HG03521 (cell line): ENCODE data around the gene GXYLT2.

Experiments used
- ATAC-seq: cut with Tn5 transposase; IDR thresholded peaks from one replicate; pipeline ENCODE4 v1.9.1; 2021; ENCODE audit warnings: mild to moderate bottlenecking, moderate library complexity; ENCODE audit not compliant: unreplicated experiment

The GXYLT2 gene, protein sequence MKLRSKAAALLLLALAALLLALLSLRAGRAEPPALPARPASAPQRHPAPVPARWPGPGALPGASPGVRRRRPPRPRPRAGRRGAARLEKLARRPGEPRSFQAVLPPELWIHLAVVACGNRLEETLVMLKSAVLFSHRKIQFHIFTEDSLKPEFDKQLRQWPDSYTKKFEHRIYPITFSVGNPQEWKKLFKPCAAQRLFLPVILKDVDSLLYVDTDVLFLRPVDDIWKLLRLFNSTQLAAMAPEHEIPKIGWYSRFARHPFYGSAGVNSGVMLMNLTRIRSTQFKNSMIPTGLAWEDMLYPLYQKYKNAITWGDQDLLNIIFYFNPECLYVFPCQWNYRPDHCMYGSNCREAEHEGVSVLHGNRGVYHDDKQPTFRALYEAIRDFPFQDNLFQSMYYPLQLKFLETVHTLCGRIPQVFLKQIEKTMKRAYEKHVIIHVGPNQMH

DNA sequence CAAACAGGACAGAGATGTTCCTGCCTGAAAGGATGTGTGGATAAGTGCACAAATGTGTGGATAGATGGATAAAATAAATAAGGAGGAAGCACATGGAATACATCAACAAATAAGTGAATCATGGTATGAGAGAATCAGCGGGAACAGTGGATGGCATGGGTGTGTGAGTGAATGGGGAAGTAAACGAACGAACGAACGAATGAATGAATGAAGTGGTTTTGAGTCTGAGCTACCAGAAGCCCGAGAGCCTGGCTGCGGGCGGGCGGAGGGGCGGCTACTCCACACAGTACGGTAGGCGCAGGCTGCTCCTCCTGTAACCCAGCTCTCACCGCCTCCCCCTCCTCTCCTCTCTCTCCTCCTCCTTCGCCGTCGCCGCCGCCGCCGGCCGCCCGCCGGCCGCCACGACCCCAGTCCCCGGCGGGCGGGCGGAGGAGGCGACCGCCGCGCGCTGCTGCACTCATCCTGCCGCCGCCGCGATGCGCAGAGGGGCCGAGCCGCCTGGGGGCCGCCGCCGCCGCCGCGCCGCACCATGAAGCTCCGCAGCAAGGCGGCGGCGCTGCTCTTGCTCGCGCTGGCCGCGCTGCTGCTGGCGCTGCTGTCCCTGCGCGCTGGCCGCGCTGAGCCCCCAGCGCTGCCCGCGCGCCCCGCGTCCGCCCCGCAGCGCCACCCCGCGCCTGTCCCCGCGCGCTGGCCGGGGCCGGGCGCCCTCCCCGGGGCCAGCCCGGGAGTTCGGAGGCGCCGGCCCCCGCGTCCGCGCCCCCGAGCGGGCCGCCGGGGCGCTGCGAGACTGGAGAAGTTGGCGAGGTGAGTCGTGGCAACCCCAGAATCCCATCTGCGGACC, at the start of gene GXYLT2:
GXYLT2 (plus strand) TSS at position 342 of the 841 bp plus-strand sequence; CDS start at position 530, 188 bp downstream.
- ATAC-seq = peak; percentile 55

DNA sequence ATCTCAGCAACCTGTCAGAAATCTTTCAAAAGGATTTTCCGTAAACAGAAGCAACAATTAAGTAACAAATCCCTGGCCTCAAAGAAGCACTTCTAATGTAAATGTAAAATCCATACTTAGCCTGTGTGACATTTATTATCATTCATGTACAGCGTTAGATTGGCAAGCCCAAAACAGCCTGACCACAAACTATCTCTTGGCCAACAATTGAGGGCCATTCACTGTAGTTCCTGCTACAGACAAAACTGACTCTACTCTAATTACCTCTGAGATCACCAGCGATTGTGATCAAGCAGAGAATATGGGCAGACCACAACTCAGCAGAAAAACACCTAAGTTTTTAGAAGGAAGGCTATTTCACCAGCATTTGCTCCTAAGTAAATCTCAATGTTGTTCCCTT, 48.8 kb upstream of the GXYLT2 start:
- ATAC-seq = no peak

DNA sequence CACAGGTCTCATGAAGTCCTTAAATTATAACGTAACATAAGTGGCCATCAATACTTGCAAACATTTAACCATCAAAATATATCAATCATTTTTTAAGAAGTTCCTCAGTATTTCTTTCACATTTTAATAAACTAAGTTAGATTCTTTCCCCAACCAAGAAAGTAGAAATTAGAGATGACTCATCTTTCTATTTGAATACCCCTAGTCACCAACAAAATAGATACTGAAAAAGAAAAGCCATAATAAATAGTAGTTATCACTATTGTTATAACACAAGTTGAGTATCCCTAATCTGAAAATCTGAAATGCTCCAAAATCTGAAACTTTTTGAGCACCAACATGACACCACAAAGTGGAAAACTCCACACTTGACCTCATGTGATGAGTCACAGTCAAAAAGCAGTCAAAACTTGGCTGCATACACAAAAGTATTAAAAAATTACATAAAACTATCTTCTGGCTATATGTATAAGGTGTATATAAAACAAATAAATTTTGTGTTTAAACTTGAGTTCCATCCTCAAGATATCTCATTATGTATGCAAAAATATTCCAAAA, 43.3 kb upstream of the GXYLT2 start:
- no peak for ATAC-seq

DNA sequence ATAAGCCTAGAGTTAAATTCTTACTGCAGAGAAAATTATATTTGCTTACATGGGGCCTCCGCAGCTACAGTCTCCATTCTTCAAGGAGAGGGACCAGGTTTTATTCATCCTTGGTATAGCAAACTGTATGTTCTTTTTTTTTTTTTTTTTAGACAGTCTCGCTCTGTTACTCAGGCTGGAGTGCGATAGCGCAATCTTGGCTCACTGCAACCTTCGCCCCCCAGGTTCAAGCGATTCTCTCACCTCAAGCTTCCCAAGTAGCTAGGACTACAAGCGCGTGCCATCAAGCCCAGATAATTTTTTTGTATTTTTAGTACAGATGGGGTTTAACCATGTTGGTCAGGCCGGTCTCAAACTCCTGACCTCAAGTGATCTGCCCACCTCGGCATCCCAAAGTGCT, 41.7 kb upstream of the GXYLT2 start:
- no peak for ATAC-seq

DNA sequence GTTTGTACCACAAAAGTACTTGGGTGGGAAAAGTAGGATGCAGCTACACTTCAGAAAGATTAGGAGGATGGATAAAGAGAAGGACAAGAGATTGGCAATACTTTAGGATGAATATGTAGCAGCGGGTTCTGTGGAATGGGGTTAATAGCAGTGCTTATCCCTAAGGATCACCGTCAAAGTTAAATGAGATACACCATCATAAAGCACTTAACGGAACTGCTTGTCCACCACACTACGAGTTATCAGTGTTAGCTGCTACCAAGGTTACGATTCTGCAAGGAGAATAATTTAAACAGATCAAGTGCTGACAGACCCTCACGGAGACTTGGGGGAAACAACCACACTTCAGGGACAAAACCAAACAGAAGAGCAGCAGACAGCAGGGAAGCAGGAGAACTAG, 40.6 kb upstream of the GXYLT2 start:
- ATAC-seq = no peak

DNA sequence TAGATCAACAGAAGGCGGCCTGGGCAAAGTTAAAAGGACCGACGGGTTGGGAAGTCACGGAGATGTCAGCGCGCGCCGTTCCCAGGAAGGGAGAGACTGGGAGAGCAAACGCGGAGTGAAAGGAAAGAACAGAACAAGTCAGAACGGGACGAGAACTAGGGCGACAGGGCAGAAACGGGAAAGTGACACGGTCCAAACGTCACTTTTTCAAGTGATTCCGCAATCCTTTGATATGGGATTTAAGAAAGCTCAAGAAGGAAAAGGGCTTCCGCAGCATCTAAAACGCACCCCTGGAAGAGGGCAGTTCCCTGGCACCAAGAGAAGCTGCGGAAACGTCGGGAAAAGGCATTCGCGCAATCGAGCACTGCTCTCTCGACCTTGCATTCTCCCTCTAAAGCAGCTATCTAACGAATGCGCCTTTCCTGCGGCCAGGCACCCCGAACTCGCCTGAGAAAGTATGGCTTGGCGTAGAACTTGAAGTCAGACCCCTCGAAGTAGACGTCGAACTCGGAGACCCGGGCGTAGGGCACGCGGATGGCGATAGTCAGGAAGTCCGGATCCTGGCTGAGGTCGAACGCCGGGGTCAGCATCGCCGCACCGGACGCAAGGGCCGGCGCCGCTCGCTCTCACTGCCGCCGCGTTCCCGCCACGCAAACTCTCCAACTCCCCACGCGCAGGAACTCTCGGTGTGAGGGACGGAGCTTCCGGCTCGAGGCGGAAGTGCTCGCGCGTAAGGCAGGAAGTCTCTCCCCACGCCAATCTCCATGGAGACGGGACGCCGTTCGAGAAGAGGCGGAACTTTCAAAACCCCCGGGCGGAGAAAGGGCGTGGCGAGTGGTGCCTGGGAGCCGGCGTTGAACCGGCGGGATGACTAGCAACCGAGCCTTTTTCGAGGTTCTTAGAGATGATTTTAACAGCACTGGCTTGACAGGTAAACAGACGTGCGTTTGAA, 39.8 kb upstream of the GXYLT2 start, which contains the start of gene SHQ1:
SHQ1 (minus strand) TSS at position 695 of the 952 bp plus-strand sequence; CDS start at position 590, 105 bp downstream.
- ATAC-seq = peak; percentile 91

DNA sequence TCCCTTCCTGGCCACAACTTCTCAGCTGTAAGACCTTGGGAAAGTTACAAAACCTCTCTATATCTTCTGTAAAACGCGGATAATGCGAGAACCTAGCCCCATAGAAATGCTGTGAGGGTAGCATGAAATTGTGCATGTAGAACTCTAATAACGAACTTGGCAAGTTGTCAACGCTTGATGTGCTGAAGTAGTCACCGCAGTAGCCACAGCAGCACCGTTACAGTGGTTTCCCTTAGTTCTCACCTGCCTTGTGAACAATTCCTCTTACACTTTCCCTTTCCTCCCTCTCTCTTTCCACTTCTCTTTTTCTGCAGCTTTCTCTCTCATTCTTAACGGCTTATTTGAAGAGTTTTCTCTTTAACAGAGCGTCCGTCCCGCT, 39.2 kb upstream of the GXYLT2 start:
- peak; percentile 27 for ATAC-seq

DNA sequence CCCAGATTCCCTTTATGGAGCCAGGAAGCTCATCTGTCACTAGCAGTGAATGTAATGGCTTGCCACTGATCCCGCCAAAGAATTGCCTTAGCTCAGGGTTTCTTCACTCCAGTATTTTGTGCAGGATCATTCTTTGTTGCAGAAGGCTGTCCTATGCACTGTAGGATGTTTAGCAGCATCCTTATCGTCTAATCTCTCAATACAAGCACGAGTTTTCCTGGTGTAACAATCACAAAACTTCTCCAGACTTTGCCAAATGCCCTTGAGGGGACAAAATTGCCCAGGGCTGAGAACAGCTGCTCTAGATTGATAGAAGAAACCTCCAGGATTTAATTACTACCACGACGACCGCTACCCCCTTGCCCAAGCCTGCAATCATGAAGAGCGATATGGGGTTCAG, 32.8 kb upstream of the GXYLT2 start:
- no peak for ATAC-seq

DNA sequence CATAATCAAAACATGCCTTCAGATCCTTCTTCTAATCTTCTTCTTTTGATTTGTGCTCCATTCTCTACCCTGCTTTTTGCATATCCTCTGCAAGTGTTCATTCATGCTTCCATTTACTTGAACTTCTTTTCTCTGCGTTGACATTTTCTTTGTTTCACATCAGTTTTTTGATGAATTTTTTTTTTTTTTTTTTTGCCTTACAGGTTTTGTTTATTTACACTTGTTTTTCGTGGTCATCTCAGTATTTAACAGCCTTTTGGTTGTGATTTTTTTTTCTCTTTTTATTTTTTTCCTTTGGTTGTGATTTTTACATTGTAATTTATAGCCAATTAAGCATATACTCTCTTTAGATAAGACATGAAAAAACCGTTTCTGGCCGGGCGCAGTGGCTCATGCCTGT, 27.8 kb upstream of the GXYLT2 start:
- ATAC-seq = no peak

DNA sequence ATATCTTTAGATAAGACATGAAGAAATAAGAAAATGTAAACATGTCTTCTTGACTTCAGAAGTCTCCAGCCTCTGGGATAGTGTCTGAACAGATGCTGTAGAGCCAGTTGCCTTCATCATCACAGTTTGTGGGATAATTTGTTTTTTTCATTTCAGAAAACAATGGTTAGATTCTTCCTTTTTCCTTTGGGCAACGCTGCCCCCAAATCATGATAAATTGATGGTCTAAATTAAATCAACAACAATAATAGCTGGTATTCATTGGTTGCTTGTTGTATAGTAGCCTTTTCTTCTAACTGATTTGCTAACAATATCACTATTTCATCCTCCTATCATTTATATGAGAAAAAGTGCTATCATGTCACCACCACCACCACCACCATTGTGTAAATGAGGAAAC, 27.0 kb upstream of the GXYLT2 start:
- no peak for ATAC-seq

DNA sequence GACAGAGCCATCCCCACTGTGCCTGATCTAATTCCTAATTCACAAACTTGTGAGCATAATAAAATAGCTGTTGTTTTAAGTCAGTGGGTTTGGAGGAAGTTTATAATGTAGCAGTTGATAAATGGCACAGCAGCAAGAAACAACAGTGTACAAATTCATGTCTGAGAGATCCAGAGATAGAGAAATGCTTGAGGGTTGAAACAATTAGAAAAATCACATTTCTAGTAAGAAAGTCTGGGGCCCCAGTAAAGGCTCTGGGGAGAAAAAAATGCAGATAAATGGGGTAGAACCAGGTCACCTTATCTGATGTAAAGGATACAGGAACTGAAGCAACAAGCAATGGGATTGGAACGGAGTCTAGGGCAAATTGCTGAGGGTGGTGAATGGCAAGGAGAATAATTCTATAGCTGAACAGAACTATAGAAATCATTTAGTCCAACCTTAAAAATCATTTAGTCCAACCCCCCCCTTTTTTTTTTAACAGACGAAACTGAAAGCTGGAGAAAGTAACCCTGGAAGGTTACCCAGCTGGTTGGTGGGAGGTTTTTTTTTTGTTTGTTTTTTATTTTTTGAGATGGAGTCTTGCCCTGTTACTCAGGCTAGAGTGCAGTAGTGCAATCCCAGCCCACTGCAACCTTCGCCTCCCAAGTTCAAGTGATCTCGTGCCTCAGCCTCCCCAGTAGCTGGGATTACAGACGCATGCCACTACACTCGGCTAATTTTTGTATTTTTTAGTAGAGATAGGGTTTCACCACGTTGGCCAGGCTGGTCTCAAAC, 25.3 kb upstream of the GXYLT2 start:
- no peak for ATAC-seq

DNA sequence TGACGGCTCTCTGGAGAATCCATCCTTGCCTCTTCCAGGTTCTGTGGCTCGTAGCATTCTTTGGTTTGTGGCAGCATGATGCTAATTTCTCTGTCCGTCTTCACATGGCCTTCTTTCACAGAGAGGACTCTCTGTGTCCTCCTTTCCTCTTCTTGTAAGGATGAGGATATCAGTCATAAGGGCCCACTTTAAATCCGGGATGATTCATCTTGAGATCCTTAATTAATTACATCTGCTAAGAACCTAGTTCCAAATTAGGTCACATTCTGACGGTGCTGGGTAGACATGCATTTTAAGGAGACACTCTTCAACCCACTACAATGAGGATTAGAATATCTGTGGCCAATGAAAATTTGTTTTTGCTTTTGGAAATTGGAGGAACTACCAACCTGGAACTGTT, 15.7 kb upstream of the GXYLT2 start:
- no peak for ATAC-seq

DNA sequence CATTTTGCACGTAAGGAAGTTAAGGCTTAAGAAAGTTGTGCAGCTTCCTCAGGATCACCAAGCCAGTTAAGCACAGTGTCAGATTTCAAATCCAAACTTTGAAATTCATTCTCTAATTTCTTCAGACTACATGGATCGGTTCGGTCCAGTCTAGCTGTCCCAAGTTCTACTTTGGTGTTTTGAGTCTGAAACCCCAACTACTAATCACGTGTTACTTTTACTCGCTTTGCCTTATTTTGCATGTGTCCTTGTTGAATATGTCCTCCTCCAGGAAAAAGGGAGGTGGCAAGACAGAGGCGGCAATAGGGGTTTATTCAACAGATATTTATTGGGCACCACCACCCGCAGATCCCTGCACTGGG, 522 bp upstream of the GXYLT2 start:
- ATAC-seq = no peak

DNA sequence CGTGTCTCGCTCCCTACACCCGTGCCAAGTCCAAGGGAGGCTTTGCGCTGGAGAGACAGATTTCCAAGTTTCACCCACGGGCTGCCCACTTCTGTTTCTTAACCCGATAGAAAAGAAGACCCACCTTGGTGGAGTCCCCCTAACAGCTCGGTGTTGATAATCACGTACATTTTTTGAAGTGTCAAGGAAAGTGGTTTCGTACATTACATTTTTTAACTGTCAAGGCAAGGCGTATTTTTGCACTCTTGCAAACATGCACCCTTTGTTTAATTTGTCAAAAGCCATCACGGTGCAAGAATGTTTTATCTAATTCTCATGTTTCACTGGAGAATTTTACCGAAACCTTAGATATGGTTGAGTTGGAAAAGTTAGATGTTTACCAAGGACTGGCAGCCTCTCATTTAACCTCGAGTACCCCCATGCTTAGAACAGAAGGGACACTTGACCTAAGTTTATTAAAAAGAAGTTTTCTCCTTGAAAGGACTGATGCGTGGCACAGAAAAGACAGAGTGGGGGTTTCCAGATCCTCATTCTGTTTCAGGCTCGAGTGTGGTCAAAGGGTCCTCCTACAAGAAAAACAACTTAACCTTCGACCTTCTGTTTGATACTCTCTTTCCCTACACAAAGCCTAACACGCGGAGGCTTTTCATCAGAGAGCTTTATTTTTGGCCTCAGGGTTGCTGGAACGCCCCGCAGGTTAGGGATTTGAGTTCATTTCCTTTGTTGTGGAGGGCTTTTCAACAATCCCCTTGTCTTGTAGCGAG, 882 bp downstream of the GXYLT2 start:
- ATAC-seq = no peak

DNA sequence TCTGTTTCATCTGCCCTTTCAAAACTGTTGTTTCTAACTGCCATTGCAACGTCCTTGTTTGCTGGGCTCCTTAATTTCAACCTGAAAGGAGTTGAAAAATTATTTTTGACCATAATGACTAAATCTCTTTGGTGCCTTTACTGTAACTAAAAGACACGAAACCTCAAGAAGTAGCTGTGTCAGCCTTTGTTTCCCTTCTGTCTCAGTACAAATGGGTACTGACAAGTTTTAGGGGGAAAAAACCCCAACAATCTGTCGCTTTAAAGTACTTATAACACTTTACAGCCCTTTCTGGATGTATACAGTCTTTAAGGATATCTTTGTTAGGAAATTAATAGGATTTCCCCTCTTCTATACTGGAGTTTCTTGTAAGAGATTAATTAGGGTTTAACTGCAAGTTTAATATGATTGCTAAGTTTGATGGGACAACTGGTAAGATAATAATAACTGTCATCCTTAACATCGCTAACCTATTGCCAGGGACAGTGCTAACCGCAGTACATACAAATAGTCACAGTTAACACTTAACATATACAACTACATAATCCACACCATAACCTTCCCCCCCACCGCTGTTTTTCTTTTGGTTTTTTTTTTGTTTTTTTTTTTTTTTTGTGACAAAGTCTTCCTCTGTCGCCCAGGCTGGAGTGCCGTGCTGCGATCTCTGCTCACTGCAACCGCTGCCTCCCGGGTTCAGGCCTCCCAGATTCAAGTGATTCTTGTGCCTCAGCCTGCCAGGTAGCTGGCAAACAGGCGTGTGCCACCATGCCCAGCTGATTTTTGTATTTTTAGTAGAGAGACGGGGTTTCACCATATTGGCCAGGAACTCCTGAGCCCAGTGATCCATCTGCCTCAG, 1.7 kb downstream of the GXYLT2 start:
- no peak for ATAC-seq

DNA sequence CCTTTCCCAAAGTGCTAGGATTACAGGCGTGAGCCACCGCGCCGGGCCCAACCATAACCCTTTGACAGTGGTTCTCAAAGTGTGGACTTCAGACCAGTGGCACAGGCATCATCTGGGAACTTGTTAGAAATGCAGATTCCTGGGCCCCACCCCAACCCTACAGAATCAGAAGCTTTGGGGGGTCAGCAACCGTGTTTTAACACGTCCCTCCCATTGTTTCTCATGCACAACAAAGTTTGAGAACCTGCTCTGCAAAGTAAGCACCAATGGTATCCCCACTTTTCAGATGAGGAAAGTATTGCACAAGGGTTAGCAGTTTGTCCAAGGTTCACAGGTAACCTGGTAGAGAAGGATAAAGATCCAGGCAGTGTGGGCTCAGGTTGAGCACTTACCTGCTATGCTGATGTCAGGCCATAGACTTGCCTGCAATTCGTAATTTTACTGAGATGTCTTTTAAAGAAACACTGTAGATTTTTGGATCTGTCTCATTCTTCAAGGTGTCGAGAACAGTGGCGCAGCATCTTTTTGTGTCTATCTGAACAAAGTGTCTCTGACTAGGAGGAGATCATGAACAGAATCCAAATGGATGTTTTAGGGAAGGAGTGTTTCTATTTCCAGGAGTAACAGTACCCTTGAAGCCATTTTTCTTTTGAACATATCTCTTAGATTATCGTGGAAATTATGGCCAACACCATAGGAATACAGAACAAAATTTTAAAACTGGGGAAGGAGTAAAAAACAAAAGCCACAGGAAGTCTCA, 2.5 kb downstream of the GXYLT2 start:
- ATAC-seq = no peak

DNA sequence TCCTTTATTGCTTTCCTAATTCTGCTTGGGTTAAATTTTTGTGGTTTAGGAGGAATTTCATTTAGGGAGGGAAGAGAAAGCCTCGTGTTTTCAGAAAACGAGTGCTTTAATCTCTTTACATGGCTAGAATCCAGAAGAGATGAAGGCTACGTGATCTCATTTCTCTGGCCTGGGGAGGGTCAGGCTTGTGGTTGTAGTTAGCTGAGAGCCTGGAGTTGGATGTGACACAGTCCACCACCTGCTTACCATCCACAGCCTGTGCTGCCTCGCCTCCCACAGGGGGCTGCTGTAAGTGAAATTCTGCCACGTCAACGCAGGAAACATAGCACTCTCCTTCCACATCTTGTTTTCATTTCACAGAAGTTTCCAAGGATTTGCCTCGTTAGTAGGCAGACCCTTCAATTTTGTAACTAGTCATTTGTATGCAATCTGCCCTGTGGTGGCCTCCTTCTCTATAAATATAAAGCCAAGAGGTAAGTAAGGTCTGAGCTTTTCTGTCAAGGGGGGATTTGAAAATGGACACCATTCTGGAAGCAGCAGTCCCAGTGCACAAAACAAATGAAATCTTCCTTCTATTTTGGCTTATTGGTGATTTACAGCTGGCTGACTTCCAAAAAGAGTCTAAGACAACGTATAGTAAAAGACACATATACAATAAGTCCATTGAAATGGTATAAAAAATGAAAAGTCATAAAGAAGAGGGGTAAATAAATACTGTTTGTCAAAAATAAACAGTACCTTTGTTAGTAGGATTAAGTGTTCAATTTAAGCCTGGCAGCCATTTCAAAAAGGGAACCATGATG, 3.4 kb downstream of the GXYLT2 start:
- ATAC-seq = no peak
